Measurements from ENCODE around the gene LKAAEAR1. TPM values are rescaled to one million over a fixed set of nuclear protein-coding genes. Genes with fewer than 3 reads are reported as not detected.

LKAAEAR1 gene
- total and polyA plus RNA-seq, 2 of the 13 experiments (the other 11 are each of a cell fraction or from before 2014, with no cell fraction given): not detected

- TF ChIP-seq, protein P1, sequence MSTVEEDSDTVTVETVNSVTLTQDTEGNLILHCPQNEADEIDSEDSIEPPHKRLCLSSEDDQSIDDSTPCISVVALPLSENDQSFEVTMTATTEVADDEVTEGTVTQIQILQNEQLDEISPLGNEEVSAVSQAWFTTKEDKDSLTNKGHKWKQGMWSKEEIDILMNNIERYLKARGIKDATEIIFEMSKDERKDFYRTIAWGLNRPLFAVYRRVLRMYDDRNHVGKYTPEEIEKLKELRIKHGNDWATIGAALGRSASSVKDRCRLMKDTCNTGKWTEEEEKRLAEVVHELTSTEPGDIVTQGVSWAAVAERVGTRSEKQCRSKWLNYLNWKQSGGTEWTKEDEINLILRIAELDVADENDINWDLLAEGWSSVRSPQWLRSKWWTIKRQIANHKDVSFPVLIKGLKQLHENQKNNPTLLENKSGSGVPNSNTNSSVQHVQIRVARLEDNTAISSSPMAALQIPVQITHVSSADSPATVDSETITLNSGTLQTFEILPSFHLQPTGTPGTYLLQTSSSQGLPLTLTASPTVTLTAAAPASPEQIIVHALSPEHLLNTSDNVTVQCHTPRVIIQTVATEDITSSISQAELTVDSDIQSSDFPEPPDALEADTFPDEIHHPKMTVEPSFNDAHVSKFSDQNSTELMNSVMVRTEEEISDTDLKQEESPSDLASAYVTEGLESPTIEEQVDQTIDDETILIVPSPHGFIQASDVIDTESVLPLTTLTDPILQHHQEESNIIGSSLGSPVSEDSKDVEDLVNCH (CRISPR knock-in tag; IDR thresholded peaks at IDR 0.05): no peak
- TF ChIP-seq ZNF589 (CRISPR knock-in tag; conservative IDR thresholded peaks at IDR 0.05) (no peak), ZFP91 (CRISPR knock-in tag; IDR thresholded peaks at IDR 0.05; ENCODE audit: borderline replicate concordance) (peak; percentile 37; the same call in 1 of the 2 replicates), YEATS2 (CRISPR knock-in tag; IDR thresholded peaks at IDR 0.05; ENCODE audit: borderline replicate concordance) (no peak), EHMT2 (IDR thresholded peaks at IDR 0.05; ENCODE audit: borderline replicate concordance, low read depth, low read length) (no peak), ZNF549 (CRISPR knock-in tag; IDR thresholded peaks at IDR 0.05) (no peak), ZNF782 (CRISPR knock-in tag; IDR thresholded peaks at IDR 0.05; ENCODE audit: borderline replicate concordance) (no peak), IKZF4 (CRISPR knock-in tag; IDR thresholded peaks at IDR 0.05; ENCODE audit: borderline replicate concordance, low read depth, not compliant biosample characterization) (no peak), KAT7 (CRISPR knock-in tag; IDR thresholded peaks at IDR 0.05; ENCODE audit: borderline replicate concordance) (no peak), ZBTB38 (CRISPR knock-in tag; IDR thresholded peaks at IDR 0.05) (no peak), ZNF552 (CRISPR knock-in tag; IDR thresholded peaks at IDR 0.05; ENCODE audit: borderline replicate concordance) (no peak)
- TF ChIP-seq, protein P2, sequence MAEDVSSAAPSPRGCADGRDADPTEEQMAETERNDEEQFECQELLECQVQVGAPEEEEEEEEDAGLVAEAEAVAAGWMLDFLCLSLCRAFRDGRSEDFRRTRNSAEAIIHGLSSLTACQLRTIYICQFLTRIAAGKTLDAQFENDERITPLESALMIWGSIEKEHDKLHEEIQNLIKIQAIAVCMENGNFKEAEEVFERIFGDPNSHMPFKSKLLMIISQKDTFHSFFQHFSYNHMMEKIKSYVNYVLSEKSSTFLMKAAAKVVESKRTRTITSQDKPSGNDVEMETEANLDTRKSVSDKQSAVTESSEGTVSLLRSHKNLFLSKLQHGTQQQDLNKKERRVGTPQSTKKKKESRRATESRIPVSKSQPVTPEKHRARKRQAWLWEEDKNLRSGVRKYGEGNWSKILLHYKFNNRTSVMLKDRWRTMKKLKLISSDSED (CRISPR knock-in tag; IDR thresholded peaks at IDR 0.05): peak; percentile 76; the same call in 1 of the 2 replicates
- TF ChIP-seq, protein P3, sequence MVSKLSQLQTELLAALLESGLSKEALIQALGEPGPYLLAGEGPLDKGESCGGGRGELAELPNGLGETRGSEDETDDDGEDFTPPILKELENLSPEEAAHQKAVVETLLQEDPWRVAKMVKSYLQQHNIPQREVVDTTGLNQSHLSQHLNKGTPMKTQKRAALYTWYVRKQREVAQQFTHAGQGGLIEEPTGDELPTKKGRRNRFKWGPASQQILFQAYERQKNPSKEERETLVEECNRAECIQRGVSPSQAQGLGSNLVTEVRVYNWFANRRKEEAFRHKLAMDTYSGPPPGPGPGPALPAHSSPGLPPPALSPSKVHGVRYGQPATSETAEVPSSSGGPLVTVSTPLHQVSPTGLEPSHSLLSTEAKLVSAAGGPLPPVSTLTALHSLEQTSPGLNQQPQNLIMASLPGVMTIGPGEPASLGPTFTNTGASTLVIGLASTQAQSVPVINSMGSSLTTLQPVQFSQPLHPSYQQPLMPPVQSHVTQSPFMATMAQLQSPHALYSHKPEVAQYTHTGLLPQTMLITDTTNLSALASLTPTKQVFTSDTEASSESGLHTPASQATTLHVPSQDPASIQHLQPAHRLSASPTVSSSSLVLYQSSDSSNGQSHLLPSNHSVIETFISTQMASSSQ (IDR thresholded peaks at IDR 0.05; ENCODE audit: low read depth): no peak
- TF ChIP-seq, protein P3 (CRISPR knock-in tag; IDR thresholded peaks at IDR 0.05; ENCODE audit: borderline replicate concordance): no peak
- TF ChIP-seq, protein P4, sequence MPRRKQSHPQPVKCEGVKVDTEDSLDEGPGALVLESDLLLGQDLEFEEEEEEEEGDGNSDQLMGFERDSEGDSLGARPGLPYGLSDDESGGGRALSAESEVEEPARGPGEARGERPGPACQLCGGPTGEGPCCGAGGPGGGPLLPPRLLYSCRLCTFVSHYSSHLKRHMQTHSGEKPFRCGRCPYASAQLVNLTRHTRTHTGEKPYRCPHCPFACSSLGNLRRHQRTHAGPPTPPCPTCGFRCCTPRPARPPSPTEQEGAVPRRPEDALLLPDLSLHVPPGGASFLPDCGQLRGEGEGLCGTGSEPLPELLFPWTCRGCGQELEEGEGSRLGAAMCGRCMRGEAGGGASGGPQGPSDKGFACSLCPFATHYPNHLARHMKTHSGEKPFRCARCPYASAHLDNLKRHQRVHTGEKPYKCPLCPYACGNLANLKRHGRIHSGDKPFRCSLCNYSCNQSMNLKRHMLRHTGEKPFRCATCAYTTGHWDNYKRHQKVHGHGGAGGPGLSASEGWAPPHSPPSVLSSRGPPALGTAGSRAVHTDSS (CRISPR knock-in tag; conservative IDR thresholded peaks at IDR 0.05): no peak
- TF ChIP-seq, protein P5, sequence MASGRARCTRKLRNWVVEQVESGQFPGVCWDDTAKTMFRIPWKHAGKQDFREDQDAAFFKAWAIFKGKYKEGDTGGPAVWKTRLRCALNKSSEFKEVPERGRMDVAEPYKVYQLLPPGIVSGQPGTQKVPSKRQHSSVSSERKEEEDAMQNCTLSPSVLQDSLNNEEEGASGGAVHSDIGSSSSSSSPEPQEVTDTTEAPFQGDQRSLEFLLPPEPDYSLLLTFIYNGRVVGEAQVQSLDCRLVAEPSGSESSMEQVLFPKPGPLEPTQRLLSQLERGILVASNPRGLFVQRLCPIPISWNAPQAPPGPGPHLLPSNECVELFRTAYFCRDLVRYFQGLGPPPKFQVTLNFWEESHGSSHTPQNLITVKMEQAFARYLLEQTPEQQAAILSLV (CRISPR knock-in tag; IDR thresholded peaks at IDR 0.05; ENCODE audit: borderline replicate concordance): 0 out of 2 replicates have a peak, but pooled peaks have one; percentile 27
These were observed 17.1 kb downstream of the LKAAEAR1 start (continued) for GRCh38 chr20:64067005-64067632.

Data from HepG2 (cell line).